Spleen (tissue), 7 donors: ENCODE results near the gene PYGO2.

ENCODE experiments used
- POLR2A ChIP-seq, 3 donors: fragments of 450-650 bp; IDR thresholded peaks; one replicate each; pipeline ENCODE4 v1.5.1; 2017; ENCODE audit warnings: antibody characterized with exemption in 3 of 3, mild to moderate bottlenecking in 1 of 3
- TF ChIP-seq, protein P1 (sequence below), 11 experiments: fragments of 200-600 bp in 7 of 11; fragments of 450-650 bp in 4 of 11; sonication (generic) in 4 of 11; IDR thresholded peaks in 8 of 11; conservative IDR thresholded peaks in 3 of 11; 1 replicate in 7 of 11; 2 replicates in 4 of 11; pipeline versions ENCODE4 v1.4.0 to v1.8.0; 2016 to 2021; ENCODE audit warnings: antibody characterized with exemption in 11 of 11, inconsistent platforms in 4 of 11, mild to moderate bottlenecking in 1 of 11
- donor health status: DM: no; HTN: no; CAD: no; lungs with moderate emphysema.
- donor health status: DM: no; HTN: no; CAD: no.
- donor health status: DM: no; HTN: no; CAD: no.

GRCh38 chr1:154953611-154954038 is 8.0 kb downstream of the PYGO2 start:
- TF ChIP-seq, protein P1, sequence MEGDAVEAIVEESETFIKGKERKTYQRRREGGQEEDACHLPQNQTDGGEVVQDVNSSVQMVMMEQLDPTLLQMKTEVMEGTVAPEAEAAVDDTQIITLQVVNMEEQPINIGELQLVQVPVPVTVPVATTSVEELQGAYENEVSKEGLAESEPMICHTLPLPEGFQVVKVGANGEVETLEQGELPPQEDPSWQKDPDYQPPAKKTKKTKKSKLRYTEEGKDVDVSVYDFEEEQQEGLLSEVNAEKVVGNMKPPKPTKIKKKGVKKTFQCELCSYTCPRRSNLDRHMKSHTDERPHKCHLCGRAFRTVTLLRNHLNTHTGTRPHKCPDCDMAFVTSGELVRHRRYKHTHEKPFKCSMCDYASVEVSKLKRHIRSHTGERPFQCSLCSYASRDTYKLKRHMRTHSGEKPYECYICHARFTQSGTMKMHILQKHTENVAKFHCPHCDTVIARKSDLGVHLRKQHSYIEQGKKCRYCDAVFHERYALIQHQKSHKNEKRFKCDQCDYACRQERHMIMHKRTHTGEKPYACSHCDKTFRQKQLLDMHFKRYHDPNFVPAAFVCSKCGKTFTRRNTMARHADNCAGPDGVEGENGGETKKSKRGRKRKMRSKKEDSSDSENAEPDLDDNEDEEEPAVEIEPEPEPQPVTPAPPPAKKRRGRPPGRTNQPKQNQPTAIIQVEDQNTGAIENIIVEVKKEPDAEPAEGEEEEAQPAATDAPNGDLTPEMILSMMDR (IDR thresholded peaks at IDR 0.05 in 8 of 11, conservative IDR thresholded peaks at IDR 0.05 in 3 of 11) = no peak
- no peak for TF ChIP-seq POLR2A (IDR thresholded peaks at IDR 0.05)
